K562 (cell line): Measurements from ENCODE around the gene APC2. TPM values are rescaled to one million over a fixed set of nuclear protein-coding genes. Genes with fewer than 3 reads are reported as not detected.

Source experiments
- BCOR ChIP-seq: fragments of 450-650 bp; IDR thresholded peaks from 2 replicates; pipeline ENCODE4 v1.6.1; 2016
- E2F5 ChIP-seq: sonication (generic); formaldehyde crosslinking; IDR thresholded peaks from 2 replicates; pipeline ENCODE4 v1.8.0; 2022; ENCODE audit warnings: mild to moderate bottlenecking, missing genetic modification reagents
- ETS1 ChIP-seq: conservative IDR thresholded peaks from 2 replicates; pipeline ENCODE4 v1.6.1; 2011; ENCODE audit warnings: low read depth, mild to moderate bottlenecking, low read length; ENCODE audit not compliant: control insufficient read depth
- FOXJ2 ChIP-seq: fragments of 200-800 bp; sonication (Bioruptor generic); IDR thresholded peaks from 2 replicates; pipeline ENCODE4 v1.6.1; 2016; ENCODE audit warnings: missing genetic modification characterization, missing compliant biosample characterization
- NKRF ChIP-seq: fragments of 450-650 bp; IDR thresholded peaks from 2 replicates; pipeline ENCODE4 v1.6.1; 2016; ENCODE audit warnings: borderline replicate concordance
- NR2C2 ChIP-seq, 2 experiments: fragments of 200-800 bp in 1 of 2; sonication (Bioruptor generic) in 1 of 2; sonication (generic) in 1 of 2; formaldehyde crosslinking in 1 of 2; IDR thresholded peaks; 2 replicates each; pipeline versions ENCODE4 v1.6.1 to v1.8.0; 2016 to 2022; ENCODE audit warnings: mild to moderate bottlenecking in 1 of 2, missing compliant biosample characterization in 1 of 2, missing genetic modification characterization in 1 of 2, missing genetic modification reagents in 1 of 2
- SMAD1 ChIP-seq: fragments of 150-350 bp; IDR thresholded peaks from 2 replicates; pipeline ENCODE4 v1.6.1; 2014; ENCODE audit warnings: low read length, low read depth; ENCODE audit not compliant: partially characterized antibody
- ZC3H8 ChIP-seq: fragments of 450-650 bp; IDR thresholded peaks from 2 replicates; pipeline ENCODE4 v1.6.1; 2017
- polyA plus RNA-seq, 8 experiments: library from polyadenylated mRNA; depleted of rRNA in 4 of 8; stranded (reverse) in 5 of 8; unstranded in 3 of 8; fragments of >200 nt; fragmentation: Nextera tagmentation in 2 of 8; fragmentation: Illumina TruSeq in 1 of 8; extraction: Ambion mirVana in 2 of 8; extraction: Trizol in 1 of 8; gene quantifications; 2 replicates each; pipeline versions ENCODE4 v1.2.1 to v1.2.3, GENCODE V29; 2011 to 2014; ENCODE audit warnings: inconsistent platforms in 1 of 8, missing spikeins in 1 of 8
- total RNA-seq, 7 experiments: library from RNA; depleted of rRNA in 6 of 7; stranded (reverse); fragments of >200 nt in 6 of 7; fragmentation: Illumina TruSeq in 2 of 7; extraction: Trizol in 2 of 7; gene quantifications; 2 replicates each; pipeline versions ENCODE4 v1.2.1 to v1.2.3, GENCODE V29; 2011 to 2021; ENCODE audit warnings: low replicate concordance in 1 of 7

Gene APC2
- total and polyA plus RNA-seq, 9 of the 15 experiments (the other 6 are each of a cell fraction or from before 2014, with no cell fraction given): 0.01 to 0.40 (median 0.05) TPM; not detected in 3

GRCh38 chr19:1495051-1495798, 45.3 kb downstream of the APC2 start (continued):
- TF ChIP-seq NR2C2 (CRISPR knock-in tag; IDR thresholded peaks at IDR 0.05) (no peak), NR2C2 (tag; IDR thresholded peaks at IDR 0.05) (no peak), BCOR (no peak), E2F5 (CRISPR knock-in tag) (no peak), ZC3H8 (no peak), NKRF (no peak), FOXJ2 (no peak), ETS1 (no peak), SMAD1 (no peak)
